Endothelial cell of umbilical vein (primary cell): ENCODE data around the gene FDX1. TPM values are rescaled to one million over a fixed set of nuclear protein-coding genes. Genes with fewer than 3 reads are reported as not detected.

Experiments
- BruUV-seq: library from RNA; stranded (reverse); fragments of 400-500 nt; replicated peaks from 2 replicates; lab custom pipeline; 2021; lab: Mats Ljungman, UMichigan
- CTCF ChIA-PET: fragments of 300-600, 350-600 bp; sonication (Branson Sonifier 250); formaldehyde crosslinking; loops from one replicate; lab custom pipeline; 2021; ENCODE audit warnings: antibody characterized with exemption, inconsistent platforms; lab: Charles Lee
- POLR2A ChIA-PET: fragments of 300-600, 350-600 bp; sonication (Branson Sonifier 250); formaldehyde crosslinking; loops from one replicate; lab custom pipeline; 2021; ENCODE audit warnings: antibody characterized with exemption, inconsistent platforms; lab: Charles Lee
- DNase-seq: peaks from one replicate; pipeline ENCODE4 v3.0.0-alpha.2; 2011; ENCODE audit warnings: low read depth, low spot score
- FAIRE-seq: peaks from 2 replicates; lab custom pipeline; 2011; peaks lifted over from hg19 to GRCh38; lab: Jason Lieb, UNC
- H2AFZ ChIP-seq: 2 replicates; pipeline ENCODE4 v1.6.0; 2012; ENCODE audit warnings: low read depth, low read length, control low read depth, inconsistent platforms
- H3K27ac ChIP-seq: 2 replicates; pipeline ENCODE4 v1.5.1; 2011; ENCODE audit warnings: low read depth, mild to moderate bottlenecking, control low read depth, low read length, moderate library complexity; ENCODE audit not compliant: insufficient read depth
- H3K27me3 ChIP-seq, 2 experiments: 2 replicates each; pipeline versions ENCODE4 v1.6.0 to v1.6.1; 2011; ENCODE audit warnings: low read length in 2 of 2, mixed read lengths in 1 of 2; ENCODE audit not compliant: control insufficient read depth in 2 of 2, insufficient read depth in 2 of 2
- H3K36me3 ChIP-seq, 2 experiments: 2 replicates in 1 of 2; 3 replicates in 1 of 2; pipeline ENCODE4 v1.5.1; 2011; ENCODE audit warnings: low read length in 2 of 2, mild to moderate bottlenecking in 1 of 2, moderate library complexity in 1 of 2; ENCODE audit not compliant: control insufficient read depth in 2 of 2, insufficient read depth in 2 of 2; ENCODE audit errors: extremely low read depth in 1 of 2
- H3K4me1 ChIP-seq: 3 replicates; pipeline ENCODE4 v1.5.1; 2011; ENCODE audit warnings: mild to moderate bottlenecking, low read length; ENCODE audit not compliant: control insufficient read depth, insufficient read depth; ENCODE audit errors: extremely low read depth
- H3K4me2 ChIP-seq: 2 replicates; pipeline ENCODE4 v1.6.1; 2011; ENCODE audit warnings: low read length, control low read depth, mixed read lengths; ENCODE audit not compliant: insufficient read depth
- H3K4me3 ChIP-seq, 3 experiments: fragments of 200-600 bp in 1 of 3; sonication (generic), shearing (Covaris generic) in 1 of 3; replicated peaks in 1 of 3; 2 replicates each; pipeline ENCODE4 v1.5.1; 2011 to 2016; ENCODE audit warnings: control low read depth in 3 of 3, low read length in 3 of 3, mild to moderate bottlenecking in 2 of 3, inconsistent platforms in 1 of 3, low read depth in 1 of 3, moderate library complexity in 1 of 3; ENCODE audit not compliant: insufficient read depth in 1 of 3
- H3K79me2 ChIP-seq: 2 replicates; pipeline ENCODE4 v1.6.0; 2012; ENCODE audit warnings: low read length, inconsistent platforms; ENCODE audit not compliant: control insufficient read depth, insufficient read depth
- H3K9ac ChIP-seq: replicated peaks from 2 replicates; pipeline ENCODE3; 2011; ENCODE audit warnings: low read length, control low read depth; ENCODE audit not compliant: insufficient read depth; ENCODE audit errors: extremely low read depth
- H3K9me1 ChIP-seq: replicated peaks from 3 replicates; pipeline ENCODE4 v1.6.0; 2011; ENCODE audit warnings: mild to moderate bottlenecking, low read length; ENCODE audit not compliant: control insufficient read depth, insufficient read depth; ENCODE audit errors: extremely low read depth
- H3K9me3 ChIP-seq: replicated peaks from 2 replicates; pipeline ENCODE4 v1.5.1; 2012; ENCODE audit warnings: low read length, inconsistent platforms; ENCODE audit not compliant: control insufficient read depth, insufficient read depth
- H4K20me1 ChIP-seq: replicated peaks from 2 replicates; pipeline ENCODE3; 2011; ENCODE audit warnings: mild to moderate bottlenecking, low read length; ENCODE audit not compliant: control insufficient read depth, insufficient read depth; ENCODE audit errors: extremely low read depth
- EZH2 ChIP-seq: IDR thresholded peaks from 2 replicates; pipeline ENCODE4 v1.6.1; 2012; ENCODE audit warnings: borderline replicate concordance, low read depth, mild to moderate bottlenecking, moderate library complexity, low read length, inconsistent platforms; ENCODE audit not compliant: severe bottlenecking
- FOS ChIP-seq: IDR thresholded peaks from 2 replicates; pipeline ENCODE4 v1.6.1; 2011; ENCODE audit warnings: mild to moderate bottlenecking, low read length, moderate library complexity, borderline replicate concordance; ENCODE audit not compliant: insufficient read depth
- GATA2 ChIP-seq: IDR thresholded peaks from 2 replicates; pipeline ENCODE4 v1.7.0; 2011; ENCODE audit warnings: low read depth, mild to moderate bottlenecking, moderate library complexity, mixed read lengths, low read length; ENCODE audit not compliant: insufficient read length, insufficient read depth
- POLR2A ChIP-seq: IDR thresholded peaks from 2 replicates; pipeline ENCODE4 v1.6.1; 2012; ENCODE audit warnings: low read depth, mild to moderate bottlenecking, control low read depth, low read length
- dilution Hi-C: fragments of 300-500 bp; cut with MboI; formaldehyde crosslinking; loops from one replicate; pipeline ENCODE4 v1.15.0; 2019; ENCODE audit warnings: low sequenced_read_pairs; ENCODE audit not compliant: extremely low pct_ligation_motif_present
- intact Hi-C: fragments of 100-400 bp; cut with micrococcal nuclease; formaldehyde crosslinking; loops from one replicate; pipeline ENCODE4 v1.10.0; 2022
- polyA plus RNA-seq, 4 experiments: library from polyadenylated mRNA; depleted of rRNA in 3 of 4; stranded (reverse) in 3 of 4; unstranded in 1 of 4; fragments of >200 nt; gene quantifications; 2 replicates each; pipeline versions ENCODE4 v1.2.1 to v1.2.3, GENCODE V29; 2011 to 2012; ENCODE audit warnings: missing spikeins in 1 of 4
- total RNA-seq: library from RNA; stranded (reverse); gene quantifications from 2 replicates; pipeline ENCODE4 v1.2.3, GENCODE V29; 2021
- TF ChIP-seq, protein P1 (sequence below), 2 donors: IDR thresholded peaks; 1 replicate in 1 of 2; 2 replicates in 1 of 2; pipeline ENCODE4 v1.5.1; 2011; ENCODE audit warnings: low read length in 2 of 2, mild to moderate bottlenecking in 2 of 2, moderate library complexity in 2 of 2, control low read depth in 1 of 2, inconsistent platforms in 1 of 2, low read depth in 1 of 2; ENCODE audit not compliant: insufficient read depth in 1 of 2; ENCODE audit errors: extremely low read depth in 1 of 2
- TF ChIP-seq, protein P2 (sequence below): IDR thresholded peaks from 2 replicates; pipeline ENCODE4 v1.6.1; 2011; ENCODE audit not compliant: insufficient read depth, insufficient read length

FDX1 gene
- total and polyA plus RNA-seq, 2 donors (not counting 3 experiments of a cell fraction or from before 2014, with no cell fraction given) = 4.7 to 11.0 TPM

DNA sequence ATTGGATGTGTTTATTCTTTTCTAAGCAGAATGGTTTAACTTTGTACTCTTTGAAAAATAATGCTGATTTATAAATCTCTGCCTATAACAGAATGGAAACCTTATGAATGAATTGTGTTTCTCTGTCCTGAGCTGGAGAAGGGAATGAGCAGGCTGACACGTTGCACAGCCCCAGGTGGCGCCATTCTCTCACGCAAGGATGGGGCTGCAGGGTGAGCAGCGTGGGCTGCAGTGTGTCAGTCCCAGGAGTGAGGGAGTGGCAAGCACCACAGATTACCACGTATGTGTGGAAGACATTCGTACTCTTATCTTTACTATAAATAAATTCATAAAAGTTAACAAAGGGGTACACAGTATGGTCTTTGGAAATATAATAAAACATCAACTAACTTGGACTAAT is 33.4 kb downstream of the FDX1 start:
- H3K79me2 ChIP-seq = no peaks in the 10 kb centered on the region
- H3K27ac ChIP-seq = no peak overlapping the region
- CTCF ChIA-PET = interaction anchor here (0.6 to 5.3 kb wide), 8 partner anchors 8 to 983 kb away, joined by 3 to 69 read pairs (median 4); no protein-coding TSS in a partner anchor
- H3K27me3 ChIP-seq = no peaks in the 10 kb centered on the region
- no peaks in the 10 kb centered on the region for H4K20me1 ChIP-seq
- H3K4me2 ChIP-seq = no peak overlapping the region
- no peak overlapping the region for H3K4me3 ChIP-seq
- intact Hi-C loops = loop anchor here (1.0 to 10.0 kb wide), 3 partner anchors 249 to 982 kb away; partner anchors contain the start of gene ARHGAP20
- POLR2A ChIA-PET = no interaction called here
- H3K9ac ChIP-seq = no peak overlapping the region
- dilution Hi-C loops = no loop called here
- no TSS peak for BruUV-seq
- no peaks in the 10 kb centered on the region for H3K4me1 ChIP-seq
- H2AFZ ChIP-seq = no peak overlapping the region
- DNase-seq (peak; percentile 39), FAIRE-seq (no peak)
- H3K9me3 ChIP-seq = no peaks in the 10 kb centered on the region
- no peak for TF ChIP-seq FOS
- TF ChIP-seq, protein P1, sequence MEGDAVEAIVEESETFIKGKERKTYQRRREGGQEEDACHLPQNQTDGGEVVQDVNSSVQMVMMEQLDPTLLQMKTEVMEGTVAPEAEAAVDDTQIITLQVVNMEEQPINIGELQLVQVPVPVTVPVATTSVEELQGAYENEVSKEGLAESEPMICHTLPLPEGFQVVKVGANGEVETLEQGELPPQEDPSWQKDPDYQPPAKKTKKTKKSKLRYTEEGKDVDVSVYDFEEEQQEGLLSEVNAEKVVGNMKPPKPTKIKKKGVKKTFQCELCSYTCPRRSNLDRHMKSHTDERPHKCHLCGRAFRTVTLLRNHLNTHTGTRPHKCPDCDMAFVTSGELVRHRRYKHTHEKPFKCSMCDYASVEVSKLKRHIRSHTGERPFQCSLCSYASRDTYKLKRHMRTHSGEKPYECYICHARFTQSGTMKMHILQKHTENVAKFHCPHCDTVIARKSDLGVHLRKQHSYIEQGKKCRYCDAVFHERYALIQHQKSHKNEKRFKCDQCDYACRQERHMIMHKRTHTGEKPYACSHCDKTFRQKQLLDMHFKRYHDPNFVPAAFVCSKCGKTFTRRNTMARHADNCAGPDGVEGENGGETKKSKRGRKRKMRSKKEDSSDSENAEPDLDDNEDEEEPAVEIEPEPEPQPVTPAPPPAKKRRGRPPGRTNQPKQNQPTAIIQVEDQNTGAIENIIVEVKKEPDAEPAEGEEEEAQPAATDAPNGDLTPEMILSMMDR (IDR thresholded peaks at IDR 0.05; ENCODE audit: extremely low read depth in 1 of 2, insufficient read depth in 1 of 2, low read depth in 1 of 2, low read length in 2 of 2) = peak; percentile 41 to 51
- no peaks in the 10 kb centered on the region for H3K36me3 ChIP-seq
- H3K9me1 ChIP-seq = no peaks in the 10 kb centered on the region

DNA sequence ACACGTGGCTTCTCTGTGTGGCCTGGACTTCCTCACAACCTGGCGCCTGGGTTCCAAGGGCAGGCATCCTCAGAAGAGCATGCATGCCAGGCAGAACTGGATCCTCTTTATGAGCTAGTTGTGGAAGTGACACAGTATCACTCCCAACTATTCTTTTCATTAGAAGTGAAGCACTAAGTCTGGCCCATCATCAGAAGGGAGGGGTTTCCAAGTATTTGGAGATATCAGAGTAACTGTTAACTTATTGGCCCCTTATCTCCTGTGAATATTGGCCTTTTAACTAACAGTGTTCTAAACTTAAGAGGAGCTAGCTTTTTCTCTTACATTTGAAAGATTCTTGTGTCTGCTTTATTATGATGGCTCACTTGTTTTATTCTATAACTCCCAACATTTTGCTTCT is 35.5 kb downstream of the FDX1 start:
- Histone ChIP-seq H2AFZ (no peak overlapping the region), H3K4me2 (no peak overlapping the region), H3K27me3 (no peaks in the 10 kb centered on the region), H4K20me1 (no peaks in the 10 kb centered on the region), H3K9ac (no peak overlapping the region), H3K4me3 (no peak overlapping the region), H3K27ac (no peak overlapping the region), H3K9me1 (no peaks in the 10 kb centered on the region), H3K4me1 (no peaks in the 10 kb centered on the region), H3K36me3 (no peaks in the 10 kb centered on the region), H3K79me2 (no peaks in the 10 kb centered on the region), H3K9me3 (no peaks in the 10 kb centered on the region)
- ChIA-PET CTCF (interaction anchor here (1.9 to 5.3 kb wide), 2 partner anchors 14 to 764 kb away, joined by 7 to 69 read pairs; no protein-coding TSS in a partner anchor), POLR2A (no interaction called here)
- dilution Hi-C loops = no loop called here
- TF ChIP-seq, protein P2, sequence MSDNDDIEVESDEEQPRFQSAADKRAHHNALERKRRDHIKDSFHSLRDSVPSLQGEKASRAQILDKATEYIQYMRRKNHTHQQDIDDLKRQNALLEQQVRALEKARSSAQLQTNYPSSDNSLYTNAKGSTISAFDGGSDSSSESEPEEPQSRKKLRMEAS = no peak
- TF ChIP-seq EZH2 (no peak), GATA2 (no peak), POLR2A (no peak)
- BruUV-seq = no TSS peak
- DNase-seq = no peak
- no peak for FAIRE-seq
- intact Hi-C loops = loop anchor here (10.0 kb wide), 1 partner anchor 980 kb away; no protein-coding TSS in a partner anchor
